GM12878 (cell line): ENCODE measurements around the gene FANCC. TPM values are rescaled to one million over a fixed set of nuclear protein-coding genes. Genes with fewer than 3 reads are reported as not detected.

Experiments used
- ATAC-seq: fragments of 200-7000 bp; cut with Tn5 transposase; 3 replicates; pipeline ENCODE4 v1.9.1; 2020; ENCODE audit warnings: mild to moderate bottlenecking, moderate library complexity
- BruUV-seq: library from RNA; stranded (reverse); fragments of 400-500 nt; replicated peaks from 2 replicates; lab custom pipeline; 2021; lab: Mats Ljungman, UMichigan
- CTCF ChIA-PET: fragments of 300-600 bp; sonication (Branson Sonifier 250); formaldehyde crosslinking; extraction: SDS; loops from one replicate; lab custom pipeline; 2021; ENCODE audit warnings: inconsistent platforms; lab: Yijun Ruan, JAX
- POLR2A ChIA-PET: fragments of 350-600 bp; formaldehyde crosslinking; extraction: SDS; loops from one replicate; lab custom pipeline; 2021; ENCODE audit warnings: inconsistent platforms; lab: Charles Lee
- RAD21 ChIA-PET: fragments of 300-600 bp; sonication (Branson Sonifier 250); formaldehyde crosslinking; loops from one replicate; lab custom pipeline; 2023; ENCODE audit warnings: antibody characterized with exemption; ENCODE audit not compliant: unreplicated experiment; lab: Charles Lee
- SMC1A ChIA-PET: fragments of 300-600 bp; sonication (Branson Sonifier 250); formaldehyde crosslinking; loops from one replicate; lab custom pipeline; 2023; ENCODE audit not compliant: unreplicated experiment, uncharacterized antibody; lab: Charles Lee
- DNase-seq: peaks from one replicate; pipeline ENCODE4 v3.0.0-alpha.2; 2011; ENCODE audit warnings: low read depth, low spot score
- FAIRE-seq: peaks from 3 replicates; lab custom pipeline; 2011; peaks lifted over from hg19 to GRCh38; lab: Jason Lieb, UNC
- H2AFZ ChIP-seq: 2 replicates; pipeline ENCODE4 v1.6.0; 2011; ENCODE audit warnings: low read depth, low read length, control low read depth; ENCODE audit not compliant: control insufficient read depth
- H3K27ac ChIP-seq: 2 replicates; pipeline ENCODE4 v1.5.1; 2011; ENCODE audit warnings: control low read depth; ENCODE audit not compliant: control insufficient read depth, insufficient read depth
- H3K27me3 ChIP-seq, 2 experiments: replicated peaks in 1 of 2; 2 replicates each; pipeline versions ENCODE4 v1.6.0 to v1.6.1; 2011; ENCODE audit warnings: low read length in 1 of 2; ENCODE audit not compliant: control insufficient read depth in 2 of 2, insufficient read depth in 2 of 2
- H3K36me3 ChIP-seq, 2 experiments: 2 replicates each; pipeline ENCODE4 v1.5.1; 2011; ENCODE audit warnings: low read length in 1 of 2; ENCODE audit not compliant: control insufficient read depth in 2 of 2, insufficient read depth in 2 of 2
- H3K4me1 ChIP-seq: 2 replicates; pipeline ENCODE4 v1.6.1; 2011; ENCODE audit warnings: mild to moderate bottlenecking, low read length, moderate library complexity, mixed read lengths; ENCODE audit not compliant: control insufficient read depth, insufficient read depth
- H3K4me2 ChIP-seq: 2 replicates; pipeline ENCODE4 v1.6.0; 2011; ENCODE audit warnings: control low read depth; ENCODE audit not compliant: control insufficient read depth, insufficient read depth
- H3K4me3 ChIP-seq: fragments of 200-600 bp; sonication (generic); 2 replicates; pipeline ENCODE4 v1.5.1; 2016
- H3K79me2 ChIP-seq: 2 replicates; pipeline ENCODE4 v1.6.0; 2011; ENCODE audit warnings: low read length; ENCODE audit not compliant: control insufficient read depth, insufficient read depth
- H3K9ac ChIP-seq: 2 replicates; pipeline ENCODE4 v1.8.0; 2011; ENCODE audit warnings: low read length, control low read depth, mixed read lengths; ENCODE audit not compliant: control insufficient read depth, insufficient read depth
- H3K9me3 ChIP-seq: replicated peaks from 3 replicates; pipeline ENCODE4 v1.5.1; 2011; ENCODE audit warnings: mild to moderate bottlenecking, low read length; ENCODE audit not compliant: control insufficient read depth, insufficient read depth
- H4K20me1 ChIP-seq: 2 replicates; pipeline ENCODE4 v1.6.0; 2011; ENCODE audit not compliant: control insufficient read depth, insufficient read depth
- BMI1 ChIP-seq: fragments of 450-650 bp; IDR thresholded peaks from 2 replicates; pipeline ENCODE4 v1.6.1; 2016; ENCODE audit warnings: mild to moderate bottlenecking, moderate library complexity, borderline replicate concordance
- CBX5 ChIP-seq: sonication (generic); IDR thresholded peaks from 2 replicates; pipeline ENCODE4 v1.6.1; 2016; ENCODE audit warnings: low read depth, moderate library complexity, mild to moderate bottlenecking, inconsistent platforms
- CEBPZ ChIP-seq: fragments of 150-350 bp; IDR thresholded peaks from 2 replicates; pipeline ENCODE4 v1.6.1; 2016; ENCODE audit warnings: low read depth, low read length
- CUX1 ChIP-seq: IDR thresholded peaks from 2 replicates; pipeline ENCODE4 v1.6.1; 2012; ENCODE audit warnings: improper control_type of control experiment, low read depth, low read length; ENCODE audit not compliant: insufficient replicate concordance
- ELK1 ChIP-seq: IDR thresholded peaks from 2 replicates; pipeline ENCODE4 v1.6.1; 2012; ENCODE audit warnings: low read depth, low read length, improper control_type of control experiment
- NFIC ChIP-seq: IDR thresholded peaks from 2 replicates; pipeline ENCODE4 v1.6.1; 2012; ENCODE audit warnings: low read depth, mild to moderate bottlenecking, inconsistent platforms, low read length, moderate library complexity
- NFYB ChIP-seq: IDR thresholded peaks from 2 replicates; pipeline ENCODE4 v1.6.1; 2011; ENCODE audit warnings: low read depth, mild to moderate bottlenecking, low read length, improper control_type of control experiment, moderate library complexity; ENCODE audit not compliant: insufficient read depth
- PAX5 ChIP-seq: IDR thresholded peaks from 2 replicates; pipeline ENCODE4 v1.6.1; 2011; ENCODE audit warnings: low read depth, low read length, borderline replicate concordance
- PBX3 ChIP-seq: IDR thresholded peaks from 2 replicates; pipeline ENCODE4 v1.6.1; 2011; ENCODE audit warnings: mild to moderate bottlenecking, low read depth, low read length, moderate library complexity; ENCODE audit not compliant: insufficient replicate concordance
- RAD21 ChIP-seq: IDR thresholded peaks from 2 replicates; pipeline ENCODE4 v1.6.1; 2011; ENCODE audit warnings: mild to moderate bottlenecking, low read depth, low read length, moderate library complexity; ENCODE audit not compliant: insufficient read depth
- RUNX3 ChIP-seq: IDR thresholded peaks from 2 replicates; pipeline ENCODE4 v1.6.1; 2012; ENCODE audit warnings: low read length, inconsistent platforms
- SMARCA5 ChIP-seq: fragments of 450-650 bp; IDR thresholded peaks from 2 replicates; pipeline ENCODE4 v1.6.1; 2017; ENCODE audit warnings: mild to moderate bottlenecking
- TARDBP ChIP-seq: IDR thresholded peaks from 2 replicates; pipeline ENCODE4 v1.6.1; 2016; ENCODE audit warnings: borderline replicate concordance
- YY1 ChIP-seq: IDR thresholded peaks from 2 replicates; pipeline ENCODE4 v1.6.1; 2011; ENCODE audit warnings: low read depth, mild to moderate bottlenecking, low read length
- WGBS: methylation state at CpG from one replicate; pipeline ENCODE4 v1.1.6; 2016; ENCODE audit warnings: low lambda C conversion rate; ENCODE audit not compliant: insufficient replicate concordance, insufficient coverage; ENCODE audit errors: missing lambda C conversion rate; 5-methylcytosine and 5-hydroxymethylcytosine counted together
- in situ Hi-C: fragments of 300-500 bp; cut with MboI; formaldehyde crosslinking; loops from 9 replicates; pipeline ENCODE4 v1.14.3; 2018; ENCODE audit warnings: mixed read lengths
- intact Hi-C: fragments of 100-400 bp; cut with micrococcal nuclease; formaldehyde crosslinking; loops from one replicate; pipeline ENCODE4 v1.14.2; 2022; ENCODE audit not compliant: unreplicated experiment
- polyA plus RNA-seq, 11 experiments: library from polyadenylated mRNA; depleted of rRNA in 4 of 11; unstranded in 6 of 11; stranded (reverse) in 5 of 11; fragments of >200 nt; fragmentation: Nextera tagmentation in 4 of 11; fragmentation: Illumina TruSeq in 1 of 11; extraction: Ambion mirVana in 4 of 11; extraction: Trizol in 1 of 11; gene quantifications; 1 replicate in 1 of 11; 2 replicates in 10 of 11; pipeline versions ENCODE4 v1.2.1 to v1.2.3, GENCODE V29; 2011 to 2016; ENCODE audit warnings: inconsistent platforms in 2 of 11, missing spikeins in 2 of 11, low read depth in 1 of 11
- total RNA-seq, 4 experiments: library from RNA; depleted of rRNA in 3 of 4; stranded (reverse); fragments of >200 nt in 3 of 4; fragmentation: Illumina TruSeq in 1 of 4; extraction: Trizol in 1 of 4; gene quantifications; 2 replicates each; pipeline versions ENCODE4 v1.2.1 to v1.2.3, GENCODE V29; 2013 to 2021

FANCC gene
- total and polyA plus RNA-seq, 10 of the 15 experiments (the other 5 are each of a cell fraction or from before 2014, with no cell fraction given) = 1.2 to 16.8 (median 10.5) TPM

GRCh38 chr9:95283673-95284072, 33.8 kb downstream of the FANCC start:
- Histone ChIP-seq H3K9ac (no peak overlapping the region), H3K9me3 (peaks cover 3% of the 10 kb centered on the region; the same call in 2 of the 3 replicates), H3K4me2 (no peak overlapping the region), H2AFZ (no peak overlapping the region), H3K27me3 (no peaks in the 10 kb centered on the region), H3K79me2 (no peaks in the 10 kb centered on the region), H4K20me1 (no peaks in the 10 kb centered on the region), H3K36me3 (no peaks in the 10 kb centered on the region), H3K4me3 (no peak overlapping the region), H3K27ac (no peak overlapping the region), H3K4me1 (no peaks in the 10 kb centered on the region)
- WGBS = 93% methylated on average over 2 of the region's 2 CpGs
- ChIA-PET CTCF (interaction anchor here (0.9 kb wide), 1 partner anchor 10 kb away, joined by 4 read pairs; no protein-coding TSS in a partner anchor), RAD21 (interaction anchor here (0.9 kb wide), 1 partner anchor 13 kb away, joined by 3 read pairs; no protein-coding TSS in a partner anchor), SMC1A (interaction anchor here (1.3 kb wide), 1 partner anchor 15 kb away, joined by 5 read pairs; no protein-coding TSS in a partner anchor), POLR2A (no interaction called here)
- DNase-seq = no peak
- in situ Hi-C loops = no loop called here
- FAIRE-seq = peak; percentile 13
- intact Hi-C loops = no loop called here
- BruUV-seq = no TSS peak
- no peak for ATAC-seq
- TF ChIP-seq TARDBP (no peak), PBX3 (no peak), YY1 (no peak), CEBPZ (no peak), RUNX3 (no peak), SMARCA5 (no peak), ELK1 (no peak), BMI1 (no peak), NFYB (no peak), NFIC (no peak), CBX5 (no peak), CUX1 (no peak), PAX5 (no peak), RAD21 (no peak)
